HG03066 (cell line): ENCODE data around the gene TNIK.

ENCODE experiments used
- ATAC-seq: cut with Tn5 transposase; IDR thresholded peaks from one replicate; pipeline ENCODE4 v1.9.1; 2021; ENCODE audit warnings: low read depth; ENCODE audit not compliant: unreplicated experiment

Gene TNIK

GRCh38 chr3:171459942-171460724 is at the start of gene TNIK:
Gene TNIK (minus strand): TSS chr3:171460405. CDS start chr3:171460063, 342 bp downstream.
- peak; percentile 80 for ATAC-seq

- ATAC-seq = no peak
Measured at GRCh38 chr3:171508676-171509075, 48.5 kb upstream of the TNIK start.

GRCh38 chr3:171508206-171508605 is 48.0 kb upstream of the TNIK start:
- ATAC-seq = no peak

GRCh38 chr3:171506743-171507319 is 46.6 kb upstream of the TNIK start:
- ATAC-seq = no peak

- ATAC-seq = no peak
Measured at GRCh38 chr3:171505822-171506333, 45.7 kb upstream of the TNIK start.

GRCh38 chr3:171504376-171504775 is 44.2 kb upstream of the TNIK start:
- ATAC-seq = no peak

GRCh38 chr3:171503817-171504216 is 43.6 kb upstream of the TNIK start:
- no peak for ATAC-seq

GRCh38 chr3:171498921-171499320 is 38.7 kb upstream of the TNIK start:
- no peak for ATAC-seq

- ATAC-seq = no peak
Measured at GRCh38 chr3:171497468-171497867, 37.3 kb upstream of the TNIK start.

GRCh38 chr3:171495413-171495812 is 35.2 kb upstream of the TNIK start:
- ATAC-seq = no peak

- ATAC-seq = no peak
Measured at GRCh38 chr3:171494457-171495109, 34.4 kb upstream of the TNIK start.

- ATAC-seq = no peak
Measured at GRCh38 chr3:171491361-171491760, 31.2 kb upstream of the TNIK start.

- ATAC-seq = no peak
Measured at GRCh38 chr3:171490901-171491300, 30.7 kb upstream of the TNIK start.

GRCh38 chr3:171489348-171489747 is 29.1 kb upstream of the TNIK start:
- no peak for ATAC-seq

GRCh38 chr3:171488479-171488878 is 28.3 kb upstream of the TNIK start:
- no peak for ATAC-seq

- no peak for ATAC-seq
Measured at GRCh38 chr3:171487382-171487781, 27.2 kb upstream of the TNIK start.

GRCh38 chr3:171485338-171485737 is 25.1 kb upstream of the TNIK start:
- no peak for ATAC-seq

- no peak for ATAC-seq
Measured at GRCh38 chr3:171481011-171481410, 20.8 kb upstream of the TNIK start.

GRCh38 chr3:171480526-171480925 is 20.3 kb upstream of the TNIK start:
- ATAC-seq = peak; percentile 86

- no peak for ATAC-seq
Measured at GRCh38 chr3:171476532-171477102, 16.4 kb upstream of the TNIK start.

- no peak for ATAC-seq
Measured at GRCh38 chr3:171472552-171472951, 12.3 kb upstream of the TNIK start.
